HG03571 (cell line): ENCODE results near the gene KLKB1.
"Not testable (repeated sequence)": the region's sequence is repeated elsewhere in the genome, so short reads cannot be mapped to it uniquely, and the experiment has no call there.

Source experiments
- ATAC-seq: cut with Tn5 transposase; IDR thresholded peaks from one replicate; pipeline ENCODE4 v1.9.1; 2021; ENCODE audit not compliant: unreplicated experiment

The KLKB1 gene

DNA sequence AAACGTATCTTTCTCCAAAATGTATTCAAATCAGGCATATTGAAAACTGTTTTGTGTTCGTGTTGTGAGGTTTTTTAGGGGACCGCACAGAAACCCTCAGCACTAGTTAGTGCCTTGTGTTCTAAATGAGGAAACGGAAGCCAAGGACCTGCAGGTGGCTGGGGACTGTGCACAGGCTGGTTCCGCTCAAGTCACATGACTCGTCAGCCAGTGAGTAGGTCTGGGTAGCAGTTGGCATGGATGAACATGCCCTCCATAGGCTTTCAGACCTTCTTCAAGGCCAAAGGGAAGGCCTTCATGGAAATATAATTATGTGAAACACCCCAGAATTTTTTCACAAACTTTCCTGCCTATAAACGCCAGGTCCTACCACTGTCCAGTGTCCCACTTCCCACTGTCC, 37.4 kb downstream of the KLKB1 start:
- ATAC-seq = no peak

DNA sequence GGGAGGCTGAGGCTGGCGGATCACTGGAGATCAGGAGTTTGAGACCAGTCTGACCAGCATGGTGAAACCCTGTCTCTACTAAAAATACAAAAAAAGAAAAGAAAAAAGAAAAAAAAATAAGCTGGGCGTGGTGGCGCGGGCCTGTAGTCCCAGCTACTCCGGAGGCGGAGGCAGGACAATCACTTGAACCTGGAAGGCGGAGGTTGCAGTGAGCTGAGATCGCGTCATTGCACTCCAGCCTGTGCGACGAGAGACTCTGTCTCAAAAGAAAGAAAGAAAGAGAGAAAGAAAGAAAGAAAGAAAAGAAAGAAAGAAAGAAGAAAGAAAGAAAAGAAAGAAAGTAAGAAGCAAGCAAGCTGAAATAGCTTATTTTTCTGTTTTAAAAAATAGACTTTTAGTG, 37.9 kb downstream of the KLKB1 start:
- ATAC-seq = not testable (repeated sequence)

- no peak for ATAC-seq
These were observed 38.7 kb downstream of the KLKB1 start, which contains the start of gene F11 for GRCh38 chr4:186265683-186266652. TSS of gene F11 (plus strand) at chr4:186266189. CDS start at chr4:186267137, 948 bp downstream.

GRCh38 chr4:186266729-186267456, 39.6 kb downstream of the KLKB1 start:
- no peak for ATAC-seq

DNA sequence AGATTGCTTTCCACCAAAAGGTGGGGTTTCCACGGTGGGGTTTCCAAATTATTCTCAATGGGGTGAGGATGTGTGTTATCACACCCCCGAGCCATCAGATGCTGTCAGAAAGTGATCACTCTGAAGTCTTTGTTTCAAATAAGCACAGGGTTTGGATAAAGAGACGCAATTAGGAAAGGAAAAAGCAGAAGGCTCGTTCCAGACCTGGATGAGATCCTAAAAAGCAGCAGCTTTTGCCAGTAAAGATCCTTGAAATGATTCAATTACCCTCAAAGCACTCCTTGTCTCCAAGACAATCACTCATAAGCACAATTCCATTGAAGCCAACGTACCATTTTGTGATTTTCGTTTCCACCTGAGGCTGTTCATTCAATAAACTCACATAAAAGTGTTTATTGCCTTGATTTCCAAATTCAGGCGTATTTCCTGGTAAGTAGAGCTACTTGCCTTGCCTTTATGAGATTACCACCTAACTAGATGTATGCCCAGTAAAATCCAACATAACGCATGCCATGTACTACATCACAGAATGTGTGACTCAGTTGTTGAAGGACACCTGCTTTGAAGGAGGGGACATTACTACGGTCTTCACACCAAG, 43.9 kb downstream of the KLKB1 start:
- no peak for ATAC-seq

- ATAC-seq = no peak
These were observed 45.5 kb downstream of the KLKB1 start for GRCh38 chr4:186272699-186273391.

DNA sequence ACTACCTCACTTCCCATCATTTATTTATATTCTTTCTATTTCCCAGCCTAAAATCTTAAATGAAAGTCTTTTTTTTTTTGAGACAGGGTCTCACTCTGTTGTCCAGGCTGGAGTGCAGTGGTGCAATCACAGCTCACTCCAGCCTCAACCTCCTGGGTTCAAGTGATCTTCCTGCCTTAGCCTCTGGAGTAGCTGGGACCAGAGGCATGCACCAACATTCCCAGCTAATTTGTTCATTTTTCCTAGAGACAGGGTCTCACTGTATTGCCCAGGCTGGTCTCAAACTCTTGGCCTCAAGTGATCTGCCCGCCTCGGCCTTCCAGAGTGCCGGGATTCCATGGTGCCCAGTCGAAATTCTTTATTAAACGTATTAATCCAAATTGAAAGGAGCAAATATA, 46.1 kb downstream of the KLKB1 start:
- not testable (repeated sequence) for ATAC-seq

GRCh38 chr4:186283311-186283710, 56.0 kb downstream of the KLKB1 start:
- no peak for ATAC-seq

- ATAC-seq = no peak
These were observed 57.8 kb downstream of the KLKB1 start for GRCh38 chr4:186285147-186285546.

DNA sequence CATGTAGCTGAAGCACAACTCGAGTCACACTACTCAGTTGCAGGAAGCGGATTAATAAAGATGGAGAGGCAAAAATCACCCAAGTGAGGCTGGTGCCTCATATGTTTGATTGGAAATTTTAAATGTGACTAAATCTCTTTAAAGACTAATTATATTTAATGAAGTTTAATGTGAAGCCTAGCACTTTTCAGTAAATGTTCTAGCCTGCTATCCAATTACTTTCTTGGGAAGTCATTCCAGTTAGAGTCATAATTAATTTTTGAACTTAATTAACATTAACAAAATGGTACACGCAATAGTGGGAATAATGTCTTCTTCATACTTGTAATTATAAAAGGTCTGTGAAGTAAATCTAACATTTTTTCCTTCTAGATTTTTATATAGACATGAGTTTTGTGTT, 59.3 kb downstream of the KLKB1 start:
- no peak for ATAC-seq

DNA sequence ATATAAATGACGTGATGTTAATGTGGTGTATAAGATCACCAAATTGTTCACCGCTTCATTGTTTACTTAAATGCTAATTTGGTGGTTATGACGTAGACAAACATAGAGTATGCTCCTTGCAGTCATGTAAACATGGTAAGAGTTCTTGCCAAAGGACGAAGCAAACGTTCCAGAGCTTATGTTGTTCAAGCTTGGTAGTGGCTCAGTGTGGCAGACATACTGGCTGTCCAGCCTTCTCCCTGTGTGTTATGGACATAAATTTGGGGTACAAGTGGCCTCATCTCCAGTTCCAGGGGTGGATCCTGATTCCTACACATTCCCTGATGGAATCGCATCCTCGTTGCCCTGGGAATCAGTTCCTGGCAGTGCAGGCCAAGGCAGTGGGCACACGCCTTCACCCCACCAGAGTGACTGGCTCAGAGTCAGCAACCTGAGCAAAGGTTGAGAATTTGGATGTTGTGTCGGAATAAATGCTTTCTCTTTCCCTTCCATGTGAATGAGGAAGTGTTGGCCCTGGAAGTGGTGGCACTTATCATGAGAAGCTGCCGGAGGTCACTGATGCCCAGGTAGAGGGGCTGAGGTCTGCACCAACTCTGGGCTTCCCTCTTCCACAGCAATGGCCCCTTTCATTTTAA, 64.1 kb downstream of the KLKB1 start:
- no peak for ATAC-seq

DNA sequence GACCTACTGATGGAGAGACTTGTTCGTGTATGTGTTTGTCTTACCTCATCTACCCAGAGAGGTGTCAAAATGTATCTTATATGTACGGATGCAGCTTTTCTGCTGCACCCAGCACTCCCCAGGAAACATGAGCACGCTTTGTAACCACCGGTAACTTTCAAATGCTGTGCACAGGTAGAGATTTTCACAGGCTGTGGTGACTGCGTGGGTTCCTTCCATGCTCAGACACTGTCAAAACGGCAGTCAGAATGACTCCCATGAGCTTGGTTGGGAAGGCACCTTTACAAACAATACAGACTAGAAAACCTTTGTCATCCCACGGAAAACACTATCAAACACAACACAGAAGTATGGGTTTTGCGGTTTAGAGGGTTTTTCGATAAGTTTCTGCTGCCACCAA, 66.9 kb downstream of the KLKB1 start:
- ATAC-seq = no peak

GRCh38 chr4:186296481-186296880, 69.2 kb downstream of the KLKB1 start:
- no peak for ATAC-seq

- ATAC-seq = no peak
These were observed 69.8 kb downstream of the KLKB1 start for GRCh38 chr4:186297013-186297645.

GRCh38 chr4:186298031-186298647, 70.8 kb downstream of the KLKB1 start:
- ATAC-seq = no peak

- ATAC-seq = no peak
These were observed 72.0 kb downstream of the KLKB1 start for GRCh38 chr4:186299291-186299690.

DNA sequence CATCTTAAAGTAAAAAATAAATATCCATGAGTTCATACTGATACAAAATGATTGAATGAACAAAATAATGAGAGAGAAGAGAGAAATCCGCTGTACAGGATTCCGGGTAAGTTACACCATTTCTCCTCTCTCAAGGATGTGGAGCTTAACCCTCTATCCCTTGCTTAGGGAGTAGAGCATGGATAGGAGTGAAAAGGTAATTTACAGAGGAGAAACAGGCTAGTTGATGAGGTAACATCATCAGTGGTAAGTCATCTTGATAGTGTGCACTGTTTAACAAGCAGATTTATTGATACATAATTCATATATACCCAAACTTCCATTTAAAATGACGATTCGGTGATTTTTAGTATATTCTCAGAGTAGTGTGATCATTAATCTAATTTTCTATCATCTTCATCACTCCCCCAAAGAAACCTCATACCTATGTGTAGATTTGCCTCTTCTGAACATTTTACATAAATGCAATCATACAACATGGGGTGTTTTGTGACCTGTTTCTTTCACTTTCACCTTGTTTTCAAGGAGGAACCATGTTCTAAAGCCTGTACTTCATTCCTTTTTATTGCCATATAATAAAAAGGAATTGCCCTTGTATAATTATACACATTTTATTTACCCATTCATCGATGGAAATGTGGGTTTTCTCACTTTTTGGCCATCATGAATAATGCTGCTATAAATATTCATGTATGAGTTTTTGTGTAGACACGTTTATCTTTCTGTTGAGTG, 73.5 kb downstream of the KLKB1 start:
- no peak for ATAC-seq

GRCh38 chr4:186304216-186304615, 76.9 kb downstream of the KLKB1 start:
- ATAC-seq = no peak
